Fibroblast of lung (primary cell): ENCODE measurements around the gene DNAJC17. TPM values are rescaled to one million over a fixed set of nuclear protein-coding genes. Genes with fewer than 3 reads are reported as not detected.

ENCODE experiments used
- DNase-seq, 2 donors: peaks; one replicate each; pipeline versions ENCODE4 v3.0.0 to v3.0.0-alpha.2; 2010; ENCODE audit warnings: low read depth in 2 of 2
- H2AFZ ChIP-seq: 2 replicates; pipeline ENCODE4 v1.5.1; 2012; ENCODE audit warnings: low read length, control low read depth, inconsistent platforms
- H3K27ac ChIP-seq: 2 replicates; pipeline ENCODE4 v1.5.1; 2011; ENCODE audit warnings: low read length, control low read depth; ENCODE audit not compliant: insufficient read depth
- H3K27me3 ChIP-seq: 2 replicates; pipeline ENCODE4 v1.5.1; 2011; ENCODE audit warnings: mild to moderate bottlenecking, low read length; ENCODE audit not compliant: control insufficient read depth, insufficient read depth
- H3K36me3 ChIP-seq: 2 replicates; pipeline ENCODE4 v1.5.1; 2011; ENCODE audit warnings: low read length; ENCODE audit not compliant: control insufficient read depth, insufficient read depth
- H3K4me1 ChIP-seq: 2 replicates; pipeline ENCODE4 v1.5.1; 2011; ENCODE audit warnings: low read length; ENCODE audit not compliant: control insufficient read depth, insufficient read depth; ENCODE audit errors: extremely low read depth
- H3K4me2 ChIP-seq: 2 replicates; pipeline ENCODE4 v1.5.1; 2011; ENCODE audit warnings: low read length, control low read depth; ENCODE audit not compliant: insufficient read depth; ENCODE audit errors: extremely low read depth
- H3K4me3 ChIP-seq, 4 experiments: fragments of 200-600 bp in 1 of 4; sonication (generic) in 1 of 4; replicated peaks in 1 of 4; 2 replicates each; pipeline ENCODE4 v1.5.1; 2011 to 2016; ENCODE audit warnings: low read length in 4 of 4, low read depth in 3 of 4, mild to moderate bottlenecking in 3 of 4, control low read depth in 2 of 4, inconsistent platforms in 1 of 4, mixed read lengths in 1 of 4; ENCODE audit not compliant: insufficient read depth in 1 of 4; ENCODE audit errors: control extremely low read depth in 1 of 4
- H3K79me2 ChIP-seq: 2 replicates; pipeline ENCODE4 v1.5.1; 2012; ENCODE audit warnings: mild to moderate bottlenecking, low read length, inconsistent platforms; ENCODE audit not compliant: control insufficient read depth, insufficient read depth
- H3K9ac ChIP-seq: 2 replicates; pipeline ENCODE4 v1.5.1; 2011; ENCODE audit warnings: mild to moderate bottlenecking, low read length, control low read depth; ENCODE audit not compliant: insufficient read depth
- H3K9me3 ChIP-seq: 2 replicates; pipeline ENCODE4 v1.5.1; 2012; ENCODE audit warnings: low read depth, low read length; ENCODE audit not compliant: control insufficient read depth, insufficient read depth
- H4K20me1 ChIP-seq: 2 replicates; pipeline ENCODE4 v1.5.1; 2011; ENCODE audit warnings: low read length; ENCODE audit not compliant: control insufficient read depth, insufficient read depth; ENCODE audit errors: extremely low read depth
- CTCF ChIP-seq, 2 donors: IDR thresholded peaks in 1 of 2; conservative IDR thresholded peaks in 1 of 2; 1 replicate in 1 of 2; 2 replicates in 1 of 2; pipeline ENCODE4 v1.5.1; 2011 to 2012; ENCODE audit warnings: low read length in 2 of 2, control low read depth in 1 of 2, inconsistent platforms in 1 of 2, low read depth in 1 of 2, mild to moderate bottlenecking in 1 of 2
- EZH2 ChIP-seq: IDR thresholded peaks from 2 replicates; pipeline ENCODE4 v1.5.1; 2012; ENCODE audit warnings: low read length, control low read depth, mild to moderate bottlenecking; ENCODE audit errors: missing control alignments
- polyA plus RNA-seq, 2 donors: library from polyadenylated mRNA; depleted of rRNA in 1 of 2; stranded (reverse) in 1 of 2; unstranded in 1 of 2; fragments of >200 nt; gene quantifications; 2 replicates each; pipeline ENCODE4 v1.2.1, GENCODE V29; 2011 to 2012; ENCODE audit warnings: missing spikeins in 1 of 2
- total RNA-seq: library from RNA; depleted of rRNA; stranded (reverse); fragments of >200 nt; gene quantifications from 2 replicates; pipeline ENCODE4 v1.2.1, GENCODE V29; 2014

The DNAJC17 gene
- total and polyA plus RNA-seq, 2 donors (not counting 1 experiment from before 2014, with no cell fraction given), result 17.7 to 41.8 TPM

DNA sequence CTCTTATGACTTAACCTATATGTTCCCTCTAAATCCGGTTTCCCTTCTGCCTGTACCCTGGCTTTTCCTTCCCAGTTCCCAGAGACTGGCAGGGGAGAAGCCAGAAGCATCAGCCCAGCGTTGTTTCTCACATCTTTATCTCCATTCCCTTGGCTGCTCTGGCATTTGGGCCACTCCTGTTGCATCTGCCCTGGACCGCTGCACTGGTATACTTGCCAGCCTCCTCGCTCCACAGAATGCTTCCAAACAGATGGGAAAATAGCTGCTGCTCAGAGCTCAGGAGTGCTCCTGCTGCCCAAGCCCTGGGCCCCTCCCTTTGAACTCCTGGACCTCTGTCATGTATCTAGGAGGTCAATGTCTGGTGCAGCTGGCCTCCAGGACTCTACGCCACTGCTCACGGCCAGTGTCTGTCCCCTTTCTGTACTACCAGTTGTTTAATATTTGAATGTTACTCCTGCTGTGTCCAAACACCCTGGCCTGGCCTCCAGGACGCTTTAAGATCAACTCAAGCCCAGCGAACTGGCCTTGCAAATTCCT, 43.4 kb upstream of the DNAJC17 start:
- TF ChIP-seq EZH2 (no peak), CTCF (conservative IDR thresholded peaks at IDR 0.05 in 1 of 2, IDR thresholded peaks at IDR 0.05 in 1 of 2; ENCODE audit: low read depth in 1 of 2, low read length in 2 of 2) (no peak)
- no peak for DNase-seq
- no peaks in the 10 kb centered on the region for H4K20me1 ChIP-seq
- no peaks in the 10 kb centered on the region for H3K36me3 ChIP-seq
- no peaks in the 10 kb centered on the region for H3K79me2 ChIP-seq
- peaks cover 9% of the 10 kb centered on the region for H3K27me3 ChIP-seq
- no peak overlapping the region for H3K9ac ChIP-seq
- no peak overlapping the region for H3K27ac ChIP-seq
- H3K4me2 ChIP-seq, result no peak overlapping the region
- H3K9me3 ChIP-seq, result no peaks in the 10 kb centered on the region
- no peaks in the 10 kb centered on the region for H3K4me1 ChIP-seq
- no peak overlapping the region for H3K4me3 ChIP-seq
- no peak overlapping the region for H2AFZ ChIP-seq

- no peaks in the 10 kb centered on the region for H3K79me2 ChIP-seq
- H3K27me3 ChIP-seq, result peaks cover 34% of the 10 kb centered on the region
These were observed 40.1 kb upstream of the DNAJC17 start for GRCh38 chr15:40847223-40847961.

DNA sequence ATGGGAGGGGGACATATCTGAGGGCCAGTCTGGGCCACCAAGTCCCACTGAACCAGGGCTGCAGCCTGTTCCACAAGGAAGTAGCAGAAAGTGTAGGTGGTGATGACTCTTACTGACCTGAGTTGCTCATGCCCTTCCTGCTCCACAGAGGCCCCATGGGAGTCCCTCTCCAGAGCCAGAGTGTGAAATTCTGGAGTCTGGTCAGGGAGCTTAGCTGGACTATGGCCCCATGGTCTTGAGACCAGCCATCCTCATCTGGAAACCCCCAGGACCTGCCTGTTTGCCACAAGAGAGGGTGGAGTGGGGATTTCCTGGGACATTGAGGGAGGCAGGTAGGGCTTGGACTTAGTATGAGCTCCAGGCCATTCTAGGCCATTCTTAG, 39.6 kb upstream of the DNAJC17 start:
- Histone ChIP-seq H2AFZ (no peak overlapping the region), H3K36me3 (no peaks in the 10 kb centered on the region), H4K20me1 (no peaks in the 10 kb centered on the region), H3K27me3 (peaks cover 38% of the 10 kb centered on the region), H3K4me3 (no peak overlapping the region), H3K27ac (no peak overlapping the region), H3K4me1 (no peaks in the 10 kb centered on the region), H3K9ac (no peak overlapping the region), H3K79me2 (no peaks in the 10 kb centered on the region), H3K9me3 (no peaks in the 10 kb centered on the region), H3K4me2 (no peak overlapping the region)
- TF ChIP-seq CTCF (conservative IDR thresholded peaks at IDR 0.05 in 1 of 2, IDR thresholded peaks at IDR 0.05 in 1 of 2; ENCODE audit: low read depth in 1 of 2, low read length in 2 of 2), result no peak
- TF ChIP-seq EZH2, result no peak
- no peak for DNase-seq

More at GRCh38 chr15:40847223-40847961, 40.1 kb upstream of the DNAJC17 start:
- TF ChIP-seq EZH2 (no peak), CTCF (conservative IDR thresholded peaks at IDR 0.05 in 1 of 2, IDR thresholded peaks at IDR 0.05 in 1 of 2; ENCODE audit: low read depth in 1 of 2, low read length in 2 of 2) (no peak)
- Histone ChIP-seq H3K9me3 (no peaks in the 10 kb centered on the region), H3K4me2 (no peak overlapping the region), H3K4me3 (no peak overlapping the region), H2AFZ (no peak overlapping the region), H4K20me1 (no peaks in the 10 kb centered on the region), H3K27ac (no peak overlapping the region), H3K36me3 (no peaks in the 10 kb centered on the region), H3K4me1 (no peaks in the 10 kb centered on the region), H3K9ac (no peak overlapping the region)
- peak in 1 of 2 donors; percentile 36 for DNase-seq
